Right lobe of liver (tissue), 4 donors: ENCODE measurements around the gene TRABD2B.
A peak's percentile ranks its signal among the peaks of the same experiment; 100 is the strongest.

Source experiments
- CTCF ChIP-seq, 4 donors: fragments of 200-600 bp in 3 of 4; fragments of 450-650 bp in 1 of 4; IDR thresholded peaks; one replicate each; pipeline versions ENCODE4 v1.5.1 to v1.8.0; 2016 to 2022; ENCODE audit warnings: antibody characterized with exemption in 4 of 4, mild to moderate bottlenecking in 2 of 4
- POLR2A ChIP-seq: fragments of 450-650 bp; IDR thresholded peaks from one replicate; pipeline ENCODE4 v1.6.1; 2017; ENCODE audit warnings: antibody characterized with exemption, mild to moderate bottlenecking
- donor health status: DM: no; HTN: no; CAD: no.
- donor health status: DM: no; HTN: no; CAD: no.
- donor health status: DM: no; HTN: yes; CAD: no.

GRCh38 chr1:47725000-47725473 lies 272.1 kb downstream of the TRABD2B start:
- TF ChIP-seq POLR2A: no peak
- peak; percentile 20 to 33 (median 27) for TF ChIP-seq CTCF (IDR thresholded peaks at IDR 0.05)
